Right kidney (tissue), 1 donor: ENCODE measurements around the gene KRTAP10-3.

Experiments
- DNase-seq: peaks from one replicate; pipeline ENCODE4 v3.0.0-alpha.2; 2016

Gene KRTAP10-3

GRCh38 chr21:44515359-44516165, 43.0 kb downstream of the KRTAP10-3 start:
- no peak for DNase-seq

GRCh38 chr21:44514746-44515358, 43.7 kb downstream of the KRTAP10-3 start:
- no peak for DNase-seq

- DNase-seq: no peak
These were observed 44.4 kb downstream of the KRTAP10-3 start for GRCh38 chr21:44514218-44514520.

GRCh38 chr21:44513389-44514217, 45.0 kb downstream of the KRTAP10-3 start:
- DNase-seq: no peak

GRCh38 chr21:44512496-44513388, 45.9 kb downstream of the KRTAP10-3 start:
- no peak for DNase-seq

GRCh38 chr21:44511938-44512275, 46.7 kb downstream of the KRTAP10-3 start:
- DNase-seq: no peak

- no peak for DNase-seq
These were observed 47.2 kb downstream of the KRTAP10-3 start for GRCh38 chr21:44511219-44511937.

GRCh38 chr21:44510508-44511218, 47.9 kb downstream of the KRTAP10-3 start:
- DNase-seq: peak; percentile 66

GRCh38 chr21:44510109-44510507, 48.5 kb downstream of the KRTAP10-3 start:
- DNase-seq: no peak

- no peak for DNase-seq
These were observed 49.1 kb downstream of the KRTAP10-3 start for GRCh38 chr21:44509539-44509938.

- DNase-seq: no peak
These were observed 49.7 kb downstream of the KRTAP10-3 start for GRCh38 chr21:44508711-44509445.

GRCh38 chr21:44508426-44508710, 50.2 kb downstream of the KRTAP10-3 start:
- no peak for DNase-seq
